HepG2 (cell line): ENCODE data around the gene HSF4. TPM values are rescaled to one million over a fixed set of nuclear protein-coding genes. Genes with fewer than 3 reads are reported as not detected.

Experiments
- AGO2 ChIP-seq: fragments of 200-400 bp; formaldehyde crosslinking; optimal IDR thresholded peaks from 2 replicates; pipeline ENCODE3; 2017; ENCODE audit warnings: mild to moderate bottlenecking, low read depth, low read length, moderate library complexity
- DR1 ChIP-seq: sonication (generic); formaldehyde crosslinking; IDR thresholded peaks from 2 replicates; pipeline ENCODE4 v1.8.0; 2021; ENCODE audit warnings: mild to moderate bottlenecking, missing genetic modification reagents, inconsistent platforms
- HNRNPUL1 ChIP-seq: fragments of 200-400 bp; formaldehyde crosslinking; IDR thresholded peaks from 2 replicates; pipeline ENCODE4 v1.6.1; 2017; ENCODE audit warnings: low read depth, mild to moderate bottlenecking, low read length, moderate library complexity
- MAF1 ChIP-seq: sonication (generic); formaldehyde crosslinking; IDR thresholded peaks from 2 replicates; pipeline ENCODE4 v1.5.0; 2020; ENCODE audit warnings: missing genetic modification reagents, borderline replicate concordance
- NR2F2 ChIP-seq: IDR thresholded peaks from 2 replicates; pipeline ENCODE4 v1.6.1; 2012; ENCODE audit warnings: low read depth, inconsistent platforms, borderline replicate concordance
- POGZ ChIP-seq: sonication (generic); formaldehyde crosslinking; IDR thresholded peaks from 2 replicates; pipeline ENCODE4 v1.4.0; 2020; ENCODE audit warnings: mild to moderate bottlenecking, missing genetic modification reagents
- TAF1 ChIP-seq: sonication (generic); formaldehyde crosslinking; IDR thresholded peaks from 2 replicates; pipeline ENCODE4 v1.4.0; 2020; ENCODE audit warnings: missing genetic modification reagents
- TBP ChIP-seq: sonication (generic); formaldehyde crosslinking; IDR thresholded peaks from 2 replicates; pipeline ENCODE4 v1.5.0; 2020; ENCODE audit warnings: missing genetic modification reagents
- TRIM22 ChIP-seq: fragments of 450-650 bp; IDR thresholded peaks from 2 replicates; pipeline ENCODE4 v1.6.1; 2017
- ZC3H13 ChIP-seq: sonication (generic); formaldehyde crosslinking; IDR thresholded peaks from 2 replicates; pipeline ENCODE4 v1.8.1; 2023; ENCODE audit warnings: mild to moderate bottlenecking, missing genetic modification reagents, moderate library complexity
- ZNF207 ChIP-seq: fragments of 450-650 bp; IDR thresholded peaks from 2 replicates; pipeline ENCODE4 v1.6.1; 2016; ENCODE audit warnings: antibody characterized with exemption, borderline replicate concordance
- ZNF484 ChIP-seq: sonication (generic); formaldehyde crosslinking; IDR thresholded peaks from 2 replicates; pipeline ENCODE4 v1.5.1; 2020; ENCODE audit warnings: mild to moderate bottlenecking, low read depth, missing genetic modification reagents, borderline replicate concordance
- ZNF646 ChIP-seq: sonication (generic); formaldehyde crosslinking; IDR thresholded peaks from 2 replicates; pipeline ENCODE4 v1.9.0; 2021; ENCODE audit warnings: mild to moderate bottlenecking, missing genetic modification reagents
- ZNF670 ChIP-seq: sonication (generic); formaldehyde crosslinking; IDR thresholded peaks from 2 replicates; pipeline ENCODE4 v1.8.0; 2022; ENCODE audit warnings: mild to moderate bottlenecking, missing genetic modification reagents, borderline replicate concordance
- polyA plus RNA-seq, 8 experiments: library from polyadenylated mRNA; depleted of rRNA in 3 of 8; stranded (reverse) in 7 of 8; unstranded in 1 of 8; fragments of >200 nt; fragmentation: Illumina TruSeq in 4 of 8; extraction: Trizol in 4 of 8; gene quantifications; 2 replicates each; pipeline versions ENCODE4 v1.2.1 to v1.2.3, GENCODE V29; 2011 to 2016; ENCODE audit warnings: low read depth in 4 of 8, missing spikeins in 1 of 8, mixed read lengths in 1 of 8; ENCODE audit not compliant: insufficient read depth in 1 of 8
- total RNA-seq, 5 experiments: library from RNA; depleted of rRNA; stranded (reverse); fragments of >200 nt; fragmentation: Illumina TruSeq; extraction: Trizol; gene quantifications; 2 replicates each; pipeline ENCODE4 v1.2.3, GENCODE V29; 2016; ENCODE audit warnings: low read depth in 1 of 5

The HSF4 gene
- total and polyA plus RNA-seq, 2 of the 13 experiments (the other 11 are each of a cell fraction or from before 2014, with no cell fraction given), result 3.5 to 16.9 TPM

GRCh38 chr16:67154578-67155294, 9.8 kb upstream of the HSF4 start (continued):
- TF ChIP-seq ZNF646 (CRISPR knock-in tag), result no peak
- no peak for TF ChIP-seq MAF1
- no peak for TF ChIP-seq TBP (CRISPR knock-in tag)
- peak; percentile 58 for TF ChIP-seq AGO2
- no peak for TF ChIP-seq ZNF207
- TF ChIP-seq HNRNPUL1, result no peak
- 0 out of 2 replicates have a peak, but pooled peaks have one; percentile 9 for TF ChIP-seq ZC3H13 (CRISPR knock-in tag)
- TF ChIP-seq ZNF670 (CRISPR knock-in tag), result no peak
- 0 out of 2 replicates have a peak, but pooled peaks have one; percentile 1 for TF ChIP-seq DR1
- no peak for TF ChIP-seq NR2F2
- TF ChIP-seq ZNF484 (CRISPR knock-in tag), result no peak
- no peak for TF ChIP-seq TRIM22
- TF ChIP-seq TAF1 (CRISPR knock-in tag), result no peak
- TF ChIP-seq POGZ (CRISPR knock-in tag), result 0 out of 2 replicates have a peak, but pooled peaks have one; percentile 5
